ENCODE measurements around the gene ATP6V1B1. TPM values are rescaled to one million over a fixed set of nuclear protein-coding genes. Genes with fewer than 3 reads are reported as not detected.

The ATP6V1B1 gene
- total and polyA plus RNA-seq, 2 experiments from 2014 or later, result not detected

DNA sequence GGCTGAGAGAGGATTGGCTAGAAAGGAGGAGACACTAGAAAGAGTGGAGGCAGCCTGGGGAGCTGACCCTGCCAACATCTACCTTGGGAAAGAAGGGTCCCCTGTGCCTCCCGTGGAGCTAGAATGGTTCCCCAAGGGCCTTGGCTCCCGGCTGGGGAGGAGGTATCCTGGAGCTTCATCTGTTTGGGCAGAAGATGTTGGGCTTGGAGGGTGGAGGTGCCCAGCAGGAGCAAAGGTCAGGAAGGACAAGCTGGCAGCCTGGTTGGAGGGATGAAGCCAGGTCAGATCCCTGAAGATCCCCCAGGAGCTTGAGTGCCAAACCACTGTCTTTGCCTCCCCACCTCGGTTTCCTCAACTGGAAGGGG lies 2.9 kb downstream of the ATP6V1B1 start:
- Histone ChIP-seq H3K27me3 (ENCODE audit: insufficient read depth) (peaks cover 60% of the 10 kb centered on the region), H4K20me1 (replicated peaks; ENCODE audit: insufficient read depth) (no peaks in the 10 kb centered on the region), H3F3A (replicated peaks; ENCODE audit: low read depth) (no peaks in the 10 kb centered on the region), H3K79me2 (replicated peaks; ENCODE audit: insufficient read depth) (no peaks in the 10 kb centered on the region), H3K4me3 (peak overlapping the region; percentile 55), H3K36me3 (ENCODE audit: insufficient read depth) (no peaks in the 10 kb centered on the region), H3K4me1 (ENCODE audit: insufficient read depth) (peaks cover 30% of the 10 kb centered on the region), H3K9me2 (ENCODE audit: insufficient read depth) (no peaks in the 10 kb centered on the region), H3K27ac (ENCODE audit: low read depth) (no peak overlapping the region), H3K4me2 (peak overlapping the region; percentile 81), H2AFZ (peak overlapping the region; percentile 78; the same call in 1 of the 2 replicates)
- Mint-ChIP-seq H3K9me3 (no peaks in the 10 kb centered on the region), H3K36me3 (ENCODE audit: low read depth) (no peaks in the 10 kb centered on the region), H3K4me1 (peaks cover 43% of the 10 kb centered on the region), H3K27ac (no peak overlapping the region), H3K4me3 (peak overlapping the region; percentile 56), H3K27me3 (ENCODE audit: insufficient read depth, low read depth, poor library complexity) (peaks cover 56% of the 10 kb centered on the region)
- no peak for DNase-seq (ENCODE audit: low spot score)
- TF ChIP-seq STAT1 (IDR thresholded peaks at IDR 0.05; ENCODE audit: unreplicated experiment) (no peak), REST (IDR thresholded peaks at IDR 0.05; ENCODE audit: unreplicated experiment) (no peak), EZH2 (IDR thresholded peaks at IDR 0.05; ENCODE audit: low read depth, unreplicated experiment) (no peak), JUNB (IDR thresholded peaks at IDR 0.05; ENCODE audit: unreplicated experiment) (no peak), EZH2phosphoT487 (IDR thresholded peaks at IDR 0.05; ENCODE audit: unreplicated experiment) (no peak), ZNF114 (CRISPR knock-in tag; IDR thresholded peaks at IDR 0.05) (no peak), CREB1 (CRISPR knock-in tag; IDR thresholded peaks at IDR 0.05; ENCODE audit: low read depth) (no peak), NANOG (IDR thresholded peaks at IDR 0.05; ENCODE audit: borderline replicate concordance) (no peak)
- TF ChIP-seq, protein P1, sequence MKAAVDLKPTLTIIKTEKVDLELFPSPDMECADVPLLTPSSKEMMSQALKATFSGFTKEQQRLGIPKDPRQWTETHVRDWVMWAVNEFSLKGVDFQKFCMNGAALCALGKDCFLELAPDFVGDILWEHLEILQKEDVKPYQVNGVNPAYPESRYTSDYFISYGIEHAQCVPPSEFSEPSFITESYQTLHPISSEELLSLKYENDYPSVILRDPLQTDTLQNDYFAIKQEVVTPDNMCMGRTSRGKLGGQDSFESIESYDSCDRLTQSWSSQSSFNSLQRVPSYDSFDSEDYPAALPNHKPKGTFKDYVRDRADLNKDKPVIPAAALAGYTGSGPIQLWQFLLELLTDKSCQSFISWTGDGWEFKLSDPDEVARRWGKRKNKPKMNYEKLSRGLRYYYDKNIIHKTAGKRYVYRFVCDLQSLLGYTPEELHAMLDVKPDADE (IDR thresholded peaks at IDR 0.05), result no peak
- TF ChIP-seq, protein P2, sequence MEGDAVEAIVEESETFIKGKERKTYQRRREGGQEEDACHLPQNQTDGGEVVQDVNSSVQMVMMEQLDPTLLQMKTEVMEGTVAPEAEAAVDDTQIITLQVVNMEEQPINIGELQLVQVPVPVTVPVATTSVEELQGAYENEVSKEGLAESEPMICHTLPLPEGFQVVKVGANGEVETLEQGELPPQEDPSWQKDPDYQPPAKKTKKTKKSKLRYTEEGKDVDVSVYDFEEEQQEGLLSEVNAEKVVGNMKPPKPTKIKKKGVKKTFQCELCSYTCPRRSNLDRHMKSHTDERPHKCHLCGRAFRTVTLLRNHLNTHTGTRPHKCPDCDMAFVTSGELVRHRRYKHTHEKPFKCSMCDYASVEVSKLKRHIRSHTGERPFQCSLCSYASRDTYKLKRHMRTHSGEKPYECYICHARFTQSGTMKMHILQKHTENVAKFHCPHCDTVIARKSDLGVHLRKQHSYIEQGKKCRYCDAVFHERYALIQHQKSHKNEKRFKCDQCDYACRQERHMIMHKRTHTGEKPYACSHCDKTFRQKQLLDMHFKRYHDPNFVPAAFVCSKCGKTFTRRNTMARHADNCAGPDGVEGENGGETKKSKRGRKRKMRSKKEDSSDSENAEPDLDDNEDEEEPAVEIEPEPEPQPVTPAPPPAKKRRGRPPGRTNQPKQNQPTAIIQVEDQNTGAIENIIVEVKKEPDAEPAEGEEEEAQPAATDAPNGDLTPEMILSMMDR (conservative IDR thresholded peaks at IDR 0.05; ENCODE audit: low read depth in 2 of 2), result no peak
- TF ChIP-seq, protein P3, sequence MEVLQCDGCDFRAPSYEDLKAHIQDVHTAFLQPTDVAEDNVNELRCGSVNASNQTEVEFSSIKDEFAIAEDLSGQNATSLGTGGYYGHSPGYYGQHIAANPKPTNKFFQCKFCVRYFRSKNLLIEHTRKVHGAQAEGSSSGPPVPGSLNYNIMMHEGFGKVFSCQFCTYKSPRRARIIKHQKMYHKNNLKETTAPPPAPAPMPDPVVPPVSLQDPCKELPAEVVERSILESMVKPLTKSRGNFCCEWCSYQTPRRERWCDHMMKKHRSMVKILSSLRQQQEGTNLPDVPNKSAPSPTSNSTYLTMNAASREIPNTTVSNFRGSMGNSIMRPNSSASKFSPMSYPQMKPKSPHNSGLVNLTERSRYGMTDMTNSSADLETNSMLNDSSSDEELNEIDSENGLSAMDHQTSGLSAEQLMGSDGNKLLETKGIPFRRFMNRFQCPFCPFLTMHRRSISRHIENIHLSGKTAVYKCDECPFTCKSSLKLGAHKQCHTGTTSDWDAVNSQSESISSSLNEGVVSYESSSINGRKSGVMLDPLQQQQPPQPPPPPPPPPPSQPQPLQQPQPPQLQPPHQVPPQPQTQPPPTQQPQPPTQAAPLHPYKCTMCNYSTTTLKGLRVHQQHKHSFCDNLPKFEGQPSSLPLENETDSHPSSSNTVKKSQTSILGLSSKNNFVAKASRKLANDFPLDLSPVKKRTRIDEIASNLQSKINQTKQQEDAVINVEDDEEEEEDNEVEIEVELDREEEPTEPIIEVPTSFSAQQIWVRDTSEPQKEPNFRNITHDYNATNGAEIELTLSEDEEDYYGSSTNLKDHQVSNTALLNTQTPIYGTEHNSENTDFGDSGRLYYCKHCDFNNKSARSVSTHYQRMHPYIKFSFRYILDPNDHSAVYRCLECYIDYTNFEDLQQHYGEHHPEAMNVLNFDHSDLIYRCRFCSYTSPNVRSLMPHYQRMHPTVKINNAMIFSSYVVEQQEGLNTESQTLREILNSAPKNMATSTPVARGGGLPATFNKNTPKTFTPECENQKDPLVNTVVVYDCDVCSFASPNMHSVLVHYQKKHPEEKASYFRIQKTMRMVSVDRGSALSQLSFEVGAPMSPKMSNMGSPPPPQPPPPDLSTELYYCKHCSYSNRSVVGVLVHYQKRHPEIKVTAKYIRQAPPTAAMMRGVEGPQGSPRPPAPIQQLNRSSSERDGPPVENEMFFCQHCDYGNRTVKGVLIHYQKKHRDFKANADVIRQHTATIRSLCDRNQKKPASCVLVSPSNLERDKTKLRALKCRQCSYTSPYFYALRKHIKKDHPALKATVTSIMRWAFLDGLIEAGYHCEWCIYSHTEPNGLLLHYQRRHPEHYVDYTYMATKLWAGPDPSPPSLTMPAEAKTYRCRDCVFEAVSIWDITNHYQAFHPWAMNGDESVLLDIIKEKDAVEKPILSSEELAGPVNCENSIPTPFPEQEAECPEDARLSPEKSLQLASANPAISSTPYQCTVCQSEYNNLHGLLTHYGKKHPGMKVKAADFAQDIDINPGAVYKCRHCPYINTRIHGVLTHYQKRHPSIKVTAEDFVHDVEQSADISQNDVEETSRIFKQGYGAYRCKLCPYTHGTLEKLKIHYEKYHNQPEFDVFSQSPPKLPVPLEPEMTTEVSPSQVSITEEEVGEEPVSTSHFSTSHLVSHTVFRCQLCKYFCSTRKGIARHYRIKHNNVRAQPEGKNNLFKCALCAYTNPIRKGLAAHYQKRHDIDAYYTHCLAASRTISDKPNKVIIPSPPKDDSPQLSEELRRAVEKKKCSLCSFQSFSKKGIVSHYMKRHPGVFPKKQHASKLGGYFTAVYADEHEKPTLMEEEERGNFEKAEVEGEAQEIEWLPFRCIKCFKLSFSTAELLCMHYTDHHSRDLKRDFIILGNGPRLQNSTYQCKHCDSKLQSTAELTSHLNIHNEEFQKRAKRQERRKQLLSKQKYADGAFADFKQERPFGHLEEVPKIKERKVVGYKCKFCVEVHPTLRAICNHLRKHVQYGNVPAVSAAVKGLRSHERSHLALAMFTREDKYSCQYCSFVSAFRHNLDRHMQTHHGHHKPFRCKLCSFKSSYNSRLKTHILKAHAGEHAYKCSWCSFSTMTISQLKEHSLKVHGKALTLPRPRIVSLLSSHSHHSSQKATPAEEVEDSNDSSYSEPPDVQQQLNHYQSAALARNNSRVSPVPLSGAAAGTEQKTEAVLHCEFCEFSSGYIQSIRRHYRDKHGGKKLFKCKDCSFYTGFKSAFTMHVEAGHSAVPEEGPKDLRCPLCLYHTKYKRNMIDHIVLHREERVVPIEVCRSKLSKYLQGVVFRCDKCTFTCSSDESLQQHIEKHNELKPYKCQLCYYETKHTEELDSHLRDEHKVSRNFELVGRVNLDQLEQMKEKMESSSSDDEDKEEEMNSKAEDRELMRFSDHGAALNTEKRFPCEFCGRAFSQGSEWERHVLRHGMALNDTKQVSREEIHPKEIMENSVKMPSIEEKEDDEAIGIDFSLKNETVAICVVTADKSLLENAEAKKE (CRISPR knock-in tag; IDR thresholded peaks at IDR 0.05), result no peak
- ATAC-seq, result no peak
